IMR-90 (cell line): Measurements from ENCODE around the gene RIOX2. TPM values are rescaled to one million over a fixed set of nuclear protein-coding genes. Genes with fewer than 3 reads are reported as not detected.

Experiments used
- ATAC-seq: fragments of 200-7000 bp; cut with Tn5 transposase; 2 replicates; pipeline ENCODE4 v1.9.1; 2020; ENCODE audit warnings: low read depth, mild to moderate bottlenecking, moderate library complexity
- BruUV-seq: library from RNA; stranded (reverse); fragments of 400-500 nt; replicated peaks from 2 replicates; lab custom pipeline; 2021; lab: Mats Ljungman, UMichigan
- CTCF ChIA-PET: fragments of 300-600 bp; formaldehyde crosslinking; extraction: SDS; loops from one replicate; lab custom pipeline; 2021; ENCODE audit warnings: antibody characterized with exemption; lab: Yijun Ruan, JAX
- POLR2A ChIA-PET: fragments of 300-600 bp; sonication (Branson Sonifier 250); formaldehyde crosslinking; loops from one replicate; lab custom pipeline; 2022; ENCODE audit warnings: antibody characterized with exemption; ENCODE audit not compliant: unreplicated experiment; lab: Charles Lee
- DNase-seq: peaks from one replicate; pipeline ENCODE4 v3.0.0; 2013
- H2AFZ ChIP-seq: replicated peaks from 2 replicates; pipeline ENCODE3; 2013; ENCODE audit warnings: low read length, mild to moderate bottlenecking; ENCODE audit not compliant: poor library complexity
- H2AK5ac ChIP-seq: 2 replicates; pipeline ENCODE4 v1.6.1; 2013; ENCODE audit warnings: low read depth, low read length, inconsistent platforms
- H2AK9ac ChIP-seq: replicated peaks from 2 replicates; pipeline ENCODE3; 2013; ENCODE audit warnings: mild to moderate bottlenecking, low read depth, low read length, moderate library complexity; ENCODE audit not compliant: poor library complexity
- H2BK120ac ChIP-seq: 2 replicates; pipeline ENCODE4 v1.6.1; 2013; ENCODE audit warnings: low read depth, low read length, inconsistent platforms
- H2BK15ac ChIP-seq: 3 replicates; pipeline ENCODE4 v1.6.1; 2013; ENCODE audit warnings: low read depth, low read length, inconsistent platforms
- H2BK20ac ChIP-seq: 2 replicates; pipeline ENCODE4 v1.6.1; 2013; ENCODE audit warnings: low read depth, mild to moderate bottlenecking, inconsistent platforms, low read length, moderate library complexity
- H2BK5ac ChIP-seq: 2 replicates; pipeline ENCODE4 v1.6.1; 2013; ENCODE audit warnings: mild to moderate bottlenecking, low read depth, low read length, inconsistent platforms; ENCODE audit not compliant: poor library complexity, severe bottlenecking
- H3K14ac ChIP-seq: replicated peaks from 2 replicates; pipeline ENCODE4 v1.6.1; 2013; ENCODE audit warnings: low read depth, low read length, inconsistent platforms
- H3K18ac ChIP-seq: 2 replicates; pipeline ENCODE4 v1.6.1; 2013; ENCODE audit warnings: low read depth, low read length, control low read depth
- H3K23ac ChIP-seq: 2 replicates; pipeline ENCODE4 v1.6.1; 2013; ENCODE audit warnings: low read depth, low read length, inconsistent platforms
- H3K27ac ChIP-seq: 2 replicates; pipeline ENCODE4 v1.5.1; 2013; ENCODE audit warnings: mild to moderate bottlenecking, control low read depth, low read length; ENCODE audit not compliant: insufficient read depth
- H3K27me3 ChIP-seq: 2 replicates; pipeline ENCODE4 v1.6.1; 2013; ENCODE audit warnings: low read length; ENCODE audit not compliant: control insufficient read depth, insufficient read depth
- H3K36me3 ChIP-seq: 2 replicates; pipeline ENCODE4 v1.6.1; 2013; ENCODE audit warnings: low read length, mixed read lengths; ENCODE audit not compliant: control insufficient read depth, insufficient read depth
- H3K4ac ChIP-seq: 2 replicates; pipeline ENCODE4 v1.6.1; 2013; ENCODE audit warnings: low read depth, low read length, inconsistent platforms
- H3K4me1 ChIP-seq: 2 replicates; pipeline ENCODE4 v1.6.1; 2013; ENCODE audit warnings: low read length, mixed read lengths; ENCODE audit not compliant: control insufficient read depth, insufficient read depth
- H3K4me2 ChIP-seq: 2 replicates; pipeline ENCODE4 v1.6.1; 2013; ENCODE audit warnings: low read depth, mild to moderate bottlenecking, control low read depth, low read length, moderate library complexity
- H3K4me3 ChIP-seq: 2 replicates; pipeline ENCODE4 v1.5.1; 2013; ENCODE audit warnings: low read depth, mild to moderate bottlenecking, control low read depth, low read length, moderate library complexity; ENCODE audit not compliant: insufficient read depth
- H3K56ac ChIP-seq: 2 replicates; pipeline ENCODE4 v1.6.1; 2013; ENCODE audit warnings: low read length, inconsistent platforms; ENCODE audit not compliant: insufficient read depth; ENCODE audit errors: extremely low read depth
- H3K79me1 ChIP-seq, 2 experiments: 2 replicates each; pipeline ENCODE4 v1.6.1; 2013; ENCODE audit warnings: low read length in 2 of 2, inconsistent platforms in 1 of 2, low read depth in 1 of 2
- H3K9ac ChIP-seq: 2 replicates; pipeline ENCODE4 v1.6.1; 2013; ENCODE audit warnings: low read depth, low read length, control low read depth
- H3K9me1 ChIP-seq: 2 replicates; pipeline ENCODE4 v1.6.1; 2013; ENCODE audit warnings: low read length, inconsistent platforms; ENCODE audit not compliant: insufficient read depth
- H3K9me3 ChIP-seq: 2 replicates; pipeline ENCODE4 v1.6.1; 2013; ENCODE audit warnings: low read length; ENCODE audit not compliant: control insufficient read depth, insufficient read depth
- H4K20me1 ChIP-seq: 2 replicates; pipeline ENCODE4 v1.6.1; 2013; ENCODE audit warnings: low read length, inconsistent platforms; ENCODE audit not compliant: insufficient read depth
- H4K5ac ChIP-seq: 2 replicates; pipeline ENCODE4 v1.6.1; 2013; ENCODE audit warnings: mild to moderate bottlenecking, low read depth, low read length, control low read depth
- H4K8ac ChIP-seq, 2 experiments: 2 replicates each; pipeline ENCODE4 v1.6.1; 2013; ENCODE audit warnings: low read depth in 2 of 2, low read length in 2 of 2, control low read depth in 1 of 2, inconsistent platforms in 1 of 2
- H4K91ac ChIP-seq: 2 replicates; pipeline ENCODE4 v1.6.1; 2013; ENCODE audit warnings: low read depth, low read length, inconsistent platforms; ENCODE audit not compliant: insufficient read depth
- CHD1 ChIP-seq: IDR thresholded peaks from 2 replicates; pipeline ENCODE4 v1.6.1; 2012; ENCODE audit warnings: low read depth, low read length, improper control_type of control experiment
- ELK1 ChIP-seq: fragments of 150-350 bp; IDR thresholded peaks from 2 replicates; pipeline ENCODE4 v1.6.1; 2016; ENCODE audit warnings: low read depth, mild to moderate bottlenecking, low read length, moderate library complexity, borderline replicate concordance
- FOS ChIP-seq: fragments of 150-350 bp; IDR thresholded peaks from 2 replicates; pipeline ENCODE4 v1.6.1; 2016; ENCODE audit warnings: low read depth, low read length
- MAFK ChIP-seq: IDR thresholded peaks from 2 replicates; pipeline ENCODE4 v1.6.1; 2012; ENCODE audit warnings: low read depth, low read length, improper control_type of control experiment
- MXI1 ChIP-seq: IDR thresholded peaks from 2 replicates; pipeline ENCODE4 v1.6.1; 2012; ENCODE audit warnings: low read depth, mild to moderate bottlenecking, low read length, moderate library complexity, borderline replicate concordance
- NFE2L2 ChIP-seq: fragments of 150-350 bp; IDR thresholded peaks from 2 replicates; pipeline ENCODE4 v1.6.1; 2016; ENCODE audit warnings: low read depth, mild to moderate bottlenecking, low read length
- RAD21 ChIP-seq: IDR thresholded peaks from 2 replicates; pipeline ENCODE4 v1.6.1; 2012; ENCODE audit warnings: low read length, improper control_type of control experiment
- RCOR1 ChIP-seq: IDR thresholded peaks from 2 replicates; pipeline ENCODE4 v1.6.1; 2012; ENCODE audit warnings: mild to moderate bottlenecking, low read length, improper control_type of control experiment; ENCODE audit not compliant: insufficient replicate concordance
- RFX5 ChIP-seq: IDR thresholded peaks from 2 replicates; pipeline ENCODE4 v1.8.0; 2012; ENCODE audit warnings: low read depth, mild to moderate bottlenecking, low read length, moderate library complexity
- SMC3 ChIP-seq: fragments of 150-350 bp; IDR thresholded peaks from 2 replicates; pipeline ENCODE4 v1.6.1; 2016; ENCODE audit warnings: low read depth, mild to moderate bottlenecking, antibody characterized with exemption, low read length, moderate library complexity
- WGBS, 2 experiments: methylation state at CpG; one replicate each; pipeline versions ENCODE4 v1.1.5 to v1.1.7; 2013; ENCODE audit warnings: missing lambda C conversion rate in 2 of 2; ENCODE audit not compliant: insufficient read length in 1 of 2; ENCODE audit errors: extremely low coverage in 2 of 2; 5-methylcytosine and 5-hydroxymethylcytosine counted together
- dilution Hi-C: fragments of 300-500 bp; cut with HindIII; formaldehyde crosslinking; loops from one replicate; pipeline ENCODE4 v1.14.3; 2018; ENCODE audit warnings: low sequenced_read_pairs; ENCODE audit not compliant: unreplicated experiment
- in situ Hi-C: fragments of 300-500 bp; cut with MboI; formaldehyde crosslinking; loops from 3 replicates; pipeline ENCODE4 v1.14.3; 2019; ENCODE audit warnings: low sequenced_read_pairs, inconsistent platforms, mixed read lengths
- intact Hi-C: fragments of 100-400 bp; cut with micrococcal nuclease; formaldehyde crosslinking; loops from 2 replicates; pipeline ENCODE4 v1.10.0; 2022
- polyA plus RNA-seq, 3 experiments: library from polyadenylated mRNA; depleted of rRNA; stranded (reverse); fragments of >200 nt; gene quantifications; 2 replicates each; pipeline ENCODE4 v1.2.3, GENCODE V29; 2012; ENCODE audit warnings: low replicate concordance in 1 of 3
- total RNA-seq: library from RNA; depleted of rRNA; stranded (reverse); fragments of >200 nt; gene quantifications from 2 replicates; pipeline ENCODE4 v1.2.3, GENCODE V29; 2012
- TF ChIP-seq, protein P1 (sequence below): conservative IDR thresholded peaks from 2 replicates; pipeline ENCODE4 v1.5.1; 2012; ENCODE audit warnings: mild to moderate bottlenecking, low read depth, low read length, improper control_type of control experiment
- TF ChIP-seq, protein P2 (sequence below): fragments of 150-350 bp; IDR thresholded peaks from 2 replicates; pipeline ENCODE4 v1.6.1; 2017; ENCODE audit warnings: mild to moderate bottlenecking, antibody characterized with exemption, low read length, low read depth

RIOX2 gene
- total and polyA plus RNA-seq, 2 of the 4 experiments (the other 2 are of a cell fraction), result 17.2 to 26.7 TPM

GRCh38 chr3:97932387-97932801, 39.8 kb downstream of the RIOX2 start:
- no peak overlapping the region for H2AK9ac ChIP-seq
- no peak overlapping the region for H2BK20ac ChIP-seq
- no peak overlapping the region for H4K8ac ChIP-seq
- H2AK5ac ChIP-seq, result no peak overlapping the region
- no peak overlapping the region for H3K14ac ChIP-seq
- no peak overlapping the region for H3K56ac ChIP-seq
- TF ChIP-seq ELK1 (no peak), SMC3 (no peak), NFE2L2 (no peak), MXI1 (no peak), RAD21 (no peak), RFX5 (no peak), MAFK (no peak), FOS (no peak), CHD1 (no peak), RCOR1 (no peak)
- TF ChIP-seq, protein P1, sequence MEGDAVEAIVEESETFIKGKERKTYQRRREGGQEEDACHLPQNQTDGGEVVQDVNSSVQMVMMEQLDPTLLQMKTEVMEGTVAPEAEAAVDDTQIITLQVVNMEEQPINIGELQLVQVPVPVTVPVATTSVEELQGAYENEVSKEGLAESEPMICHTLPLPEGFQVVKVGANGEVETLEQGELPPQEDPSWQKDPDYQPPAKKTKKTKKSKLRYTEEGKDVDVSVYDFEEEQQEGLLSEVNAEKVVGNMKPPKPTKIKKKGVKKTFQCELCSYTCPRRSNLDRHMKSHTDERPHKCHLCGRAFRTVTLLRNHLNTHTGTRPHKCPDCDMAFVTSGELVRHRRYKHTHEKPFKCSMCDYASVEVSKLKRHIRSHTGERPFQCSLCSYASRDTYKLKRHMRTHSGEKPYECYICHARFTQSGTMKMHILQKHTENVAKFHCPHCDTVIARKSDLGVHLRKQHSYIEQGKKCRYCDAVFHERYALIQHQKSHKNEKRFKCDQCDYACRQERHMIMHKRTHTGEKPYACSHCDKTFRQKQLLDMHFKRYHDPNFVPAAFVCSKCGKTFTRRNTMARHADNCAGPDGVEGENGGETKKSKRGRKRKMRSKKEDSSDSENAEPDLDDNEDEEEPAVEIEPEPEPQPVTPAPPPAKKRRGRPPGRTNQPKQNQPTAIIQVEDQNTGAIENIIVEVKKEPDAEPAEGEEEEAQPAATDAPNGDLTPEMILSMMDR, result no peak
- TF ChIP-seq, protein P2, sequence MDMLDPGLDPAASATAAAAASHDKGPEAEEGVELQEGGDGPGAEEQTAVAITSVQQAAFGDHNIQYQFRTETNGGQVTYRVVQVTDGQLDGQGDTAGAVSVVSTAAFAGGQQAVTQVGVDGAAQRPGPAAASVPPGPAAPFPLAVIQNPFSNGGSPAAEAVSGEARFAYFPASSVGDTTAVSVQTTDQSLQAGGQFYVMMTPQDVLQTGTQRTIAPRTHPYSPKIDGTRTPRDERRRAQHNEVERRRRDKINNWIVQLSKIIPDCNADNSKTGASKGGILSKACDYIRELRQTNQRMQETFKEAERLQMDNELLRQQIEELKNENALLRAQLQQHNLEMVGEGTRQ, result no peak
- H3K36me3 ChIP-seq, result peaks cover 16% of the 10 kb centered on the region
- no peak overlapping the region for H3K4me3 ChIP-seq
- ChIA-PET CTCF (interaction anchor here (0.9 kb wide), 1 partner anchor 145 kb away, joined by 3 read pairs; no protein-coding TSS in a partner anchor), POLR2A (no interaction called here)
- H3K9me3 ChIP-seq, result no peaks in the 10 kb centered on the region
- H3K18ac ChIP-seq, result no peak overlapping the region
- H3K9me1 ChIP-seq, result no peaks in the 10 kb centered on the region
- H3K4me2 ChIP-seq, result no peak overlapping the region
- intact Hi-C loops (no loop called here), dilution Hi-C loops (no loop called here), in situ Hi-C loops (no loop called here)
- H3K27me3 ChIP-seq, result no peaks in the 10 kb centered on the region
- no peak overlapping the region for H3K9ac ChIP-seq
- no peak overlapping the region for H4K91ac ChIP-seq
- ATAC-seq (no peak), DNase-seq (no peak)
- WGBS, 2 experiments, result no CpG with 5 or more reads among the region's 4 CpGs
- no peak overlapping the region for H2BK120ac ChIP-seq
- H2BK5ac ChIP-seq, result no peak overlapping the region
- no peak overlapping the region for H2AFZ ChIP-seq
- no peaks in the 10 kb centered on the region; the same call in 1 of the 2 replicates for H3K4me1 ChIP-seq
- H2BK15ac ChIP-seq, result no peak overlapping the region
- no peak overlapping the region for H3K27ac ChIP-seq
- H3K23ac ChIP-seq, result no peak overlapping the region
- no peak overlapping the region for H3K4ac ChIP-seq
- no peak overlapping the region for H4K5ac ChIP-seq
- BruUV-seq, result no TSS peak
- H3K79me1 ChIP-seq, result no peaks in the 10 kb centered on the region
- no peaks in the 10 kb centered on the region for H4K20me1 ChIP-seq
